ENCODE measurements around the gene GPR55. TPM values are rescaled to one million over a fixed set of nuclear protein-coding genes. Genes with fewer than 3 reads are reported as not detected.

GPR55 gene
- total RNA-seq, 1 donor, result not detected

GRCh38 chr2:230866756-230867523, 58.1 kb downstream of the GPR55 start:
- DNase-seq (ENCODE audit: low read depth), result peak; percentile 12
- no peak for TF ChIP-seq CTCF (IDR thresholded peaks at IDR 0.05; ENCODE audit: insufficient read depth, low read depth, low read length)
- no peak overlapping the region for H3K4me3 ChIP-seq (ENCODE audit: low read depth, low read length)

GRCh38 chr2:230865766-230866755, 59.0 kb downstream of the GPR55 start:
- peak; percentile 14 for DNase-seq (ENCODE audit: low read depth)
- peak overlapping the region; percentile 69 for H3K4me3 ChIP-seq (ENCODE audit: low read depth, low read length)
- TF ChIP-seq CTCF (IDR thresholded peaks at IDR 0.05; ENCODE audit: insufficient read depth, low read depth, low read length), result peak; percentile 19

- no peak for TF ChIP-seq CTCF (IDR thresholded peaks at IDR 0.05; ENCODE audit: insufficient read depth, low read depth, low read length)
- H3K4me3 ChIP-seq (ENCODE audit: low read depth, low read length), result peak overlapping the region; percentile 69
- DNase-seq (ENCODE audit: low read depth), result no peak
Observed at GRCh38 chr2:230865307-230865765, 59.7 kb downstream of the GPR55 start.

GRCh38 chr2:230864605-230865306, 60.3 kb downstream of the GPR55 start, which contains the start of gene ITM2C:
Gene ITM2C (plus strand): TSS chr2:230864942. CDS start chr2:230865026, 84 bp downstream.
- DNase-seq (ENCODE audit: low read depth), result peak; percentile 69
- H3K4me3 ChIP-seq (ENCODE audit: low read depth, low read length), result peak within 1 kb of the TSS; percentile 69
- TF ChIP-seq CTCF (IDR thresholded peaks at IDR 0.05; ENCODE audit: insufficient read depth, low read depth, low read length), result no peak

- no peak for TF ChIP-seq CTCF (IDR thresholded peaks at IDR 0.05; ENCODE audit: insufficient read depth, low read depth, low read length)
- no peak for DNase-seq (ENCODE audit: low read depth)
- H3K4me3 ChIP-seq (ENCODE audit: low read depth, low read length), result peak overlapping the region; percentile 69
Observed at GRCh38 chr2:230864122-230864604, 60.9 kb downstream of the GPR55 start.
